Body of pancreas (tissue), 4 donors: ENCODE data around the gene WWOX. TPM values are rescaled to one million over a fixed set of nuclear protein-coding genes. Genes with fewer than 3 reads are reported as not detected.

Source experiments
- ATAC-seq: fragments of 150-250 bp; one replicate; pipeline ENCODE4 v1.9.1; 2016
- DNase-seq, 4 donors: peaks; one replicate each; pipeline ENCODE4 v3.0.0-alpha.2; 2019
- H3K27ac ChIP-seq, 4 donors: fragments of 200-600 bp; sonication (generic); 1 replicate in 3 of 4; 2 replicates in 1 of 4; pipeline versions ENCODE4 v1.5.1 to v1.6.1; 2016 to 2019; ENCODE audit warnings: mild to moderate bottlenecking in 1 of 4, mixed read lengths in 1 of 4, moderate library complexity in 1 of 4
- H3K27me3 ChIP-seq, 2 donors: fragments of 200-600 bp; sonication (generic); one replicate each; pipeline ENCODE4 v1.6.0; 2016; ENCODE audit warnings: mild to moderate bottlenecking in 1 of 2
- H3K36me3 ChIP-seq, 2 donors: fragments of 200-600 bp; sonication (generic); replicated peaks in 1 of 2; 2 replicates each; pipeline ENCODE4 v1.5.1; 2016; ENCODE audit warnings: low read depth in 2 of 2; ENCODE audit not compliant: insufficient read depth in 1 of 2
- H3K4me1 ChIP-seq: fragments of 200-600 bp; sonication (generic); one replicate; pipeline ENCODE4 v1.6.0; 2016
- H3K4me3 ChIP-seq, 2 donors: fragments of 200-600 bp; sonication (generic); 1 replicate in 1 of 2; 2 replicates in 1 of 2; pipeline ENCODE4 v1.5.1; 2016 to 2019
- H3K9me3 ChIP-seq, 3 donors: fragments of 200-600 bp; sonication (generic); 1 replicate in 2 of 3; 2 replicates in 1 of 3; pipeline ENCODE4 v1.5.1; 2016
- POLR2A ChIP-seq, 3 donors: fragments of 450-650 bp; IDR thresholded peaks; one replicate each; pipeline ENCODE4 v1.6.1; 2016; ENCODE audit warnings: antibody characterized with exemption in 3 of 3, mild to moderate bottlenecking in 2 of 3
- WGBS, 2 donors: methylation state at CpG; one replicate each; pipeline ENCODE4 v1.1.5; 2017; 5-methylcytosine and 5-hydroxymethylcytosine counted together
- intact Hi-C: fragments of 100-400 bp; cut with DNase I; formaldehyde crosslinking; loops from one replicate; pipeline ENCODE4 v1.15.1; 2023
- total RNA-seq, 2 donors: library from RNA; depleted of rRNA; stranded (reverse); fragments of >200 nt; gene quantifications; one replicate each; pipeline ENCODE4 v1.1.0, GENCODE V29; 2016
- TF ChIP-seq, protein P1 (sequence below), 7 experiments: fragments of 450-650 bp in 4 of 7; fragments of 200-600 bp in 3 of 7; sonication (generic) in 3 of 7; IDR thresholded peaks; one replicate each; pipeline ENCODE4 v1.5.1; 2016 to 2019; ENCODE audit warnings: antibody characterized with exemption in 7 of 7

Gene WWOX
- total RNA-seq, 2 donors from 2014 or later: 52.7 to 67.2 TPM

DNA sequence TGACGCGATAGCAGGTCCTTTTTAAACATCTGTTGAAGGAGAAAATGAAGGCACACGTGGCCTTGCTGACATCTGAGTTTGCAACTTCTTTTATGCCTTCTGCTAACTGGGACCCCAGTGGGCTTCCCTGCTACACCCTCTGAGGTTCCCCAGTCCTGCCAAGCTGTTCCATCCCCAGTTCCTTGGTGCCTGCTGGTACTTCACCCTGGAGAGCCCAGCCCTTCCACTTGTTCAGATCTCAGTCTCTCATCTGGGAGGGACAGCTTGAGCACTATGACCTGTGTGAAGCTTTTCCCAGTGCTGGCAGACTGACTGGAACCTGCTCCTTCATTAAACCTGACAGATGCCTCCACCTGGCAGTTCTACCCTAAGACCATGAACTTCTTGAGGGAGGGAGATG is 95.5 kb downstream of the WWOX start:
- ATAC-seq (no peak), DNase-seq (no peak)
- Histone ChIP-seq H3K36me3 (no peaks in the 10 kb centered on the region), H3K4me3 (no peak overlapping the region), H3K27me3 (no peaks in the 10 kb centered on the region), H3K27ac (no peak overlapping the region), H3K4me1 (peaks cover 7% of the 10 kb centered on the region), H3K9me3 (no peaks in the 10 kb centered on the region)
- intact Hi-C loops: no loop called here
- TF ChIP-seq POLR2A (IDR thresholded peaks at IDR 0.05): no peak
- TF ChIP-seq, protein P1, sequence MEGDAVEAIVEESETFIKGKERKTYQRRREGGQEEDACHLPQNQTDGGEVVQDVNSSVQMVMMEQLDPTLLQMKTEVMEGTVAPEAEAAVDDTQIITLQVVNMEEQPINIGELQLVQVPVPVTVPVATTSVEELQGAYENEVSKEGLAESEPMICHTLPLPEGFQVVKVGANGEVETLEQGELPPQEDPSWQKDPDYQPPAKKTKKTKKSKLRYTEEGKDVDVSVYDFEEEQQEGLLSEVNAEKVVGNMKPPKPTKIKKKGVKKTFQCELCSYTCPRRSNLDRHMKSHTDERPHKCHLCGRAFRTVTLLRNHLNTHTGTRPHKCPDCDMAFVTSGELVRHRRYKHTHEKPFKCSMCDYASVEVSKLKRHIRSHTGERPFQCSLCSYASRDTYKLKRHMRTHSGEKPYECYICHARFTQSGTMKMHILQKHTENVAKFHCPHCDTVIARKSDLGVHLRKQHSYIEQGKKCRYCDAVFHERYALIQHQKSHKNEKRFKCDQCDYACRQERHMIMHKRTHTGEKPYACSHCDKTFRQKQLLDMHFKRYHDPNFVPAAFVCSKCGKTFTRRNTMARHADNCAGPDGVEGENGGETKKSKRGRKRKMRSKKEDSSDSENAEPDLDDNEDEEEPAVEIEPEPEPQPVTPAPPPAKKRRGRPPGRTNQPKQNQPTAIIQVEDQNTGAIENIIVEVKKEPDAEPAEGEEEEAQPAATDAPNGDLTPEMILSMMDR (IDR thresholded peaks at IDR 0.05): no peak
- WGBS, 2 donors: 90 to 97% methylated on average over 3 of the region's 3 CpGs

GRCh38 chr16:78195797-78196196 is 96.3 kb downstream of the WWOX start:
- DNase-seq: no peak
- 67 to 71% methylated on average over 4 of the region's 4 CpGs for WGBS, 2 donors
- intact Hi-C loops: no loop called here
- no peak overlapping the region for H3K27ac ChIP-seq
- no peaks in the 10 kb centered on the region for H3K36me3 ChIP-seq
- no peaks in the 10 kb centered on the region for H3K9me3 ChIP-seq
- no peaks in the 10 kb centered on the region for H3K27me3 ChIP-seq
- no peak for ATAC-seq
- peaks cover 15% of the 10 kb centered on the region for H3K4me1 ChIP-seq
- H3K4me3 ChIP-seq: no peak overlapping the region
- TF ChIP-seq, protein P1 (IDR thresholded peaks at IDR 0.05): no peak
- no peak for TF ChIP-seq POLR2A (IDR thresholded peaks at IDR 0.05)

DNA sequence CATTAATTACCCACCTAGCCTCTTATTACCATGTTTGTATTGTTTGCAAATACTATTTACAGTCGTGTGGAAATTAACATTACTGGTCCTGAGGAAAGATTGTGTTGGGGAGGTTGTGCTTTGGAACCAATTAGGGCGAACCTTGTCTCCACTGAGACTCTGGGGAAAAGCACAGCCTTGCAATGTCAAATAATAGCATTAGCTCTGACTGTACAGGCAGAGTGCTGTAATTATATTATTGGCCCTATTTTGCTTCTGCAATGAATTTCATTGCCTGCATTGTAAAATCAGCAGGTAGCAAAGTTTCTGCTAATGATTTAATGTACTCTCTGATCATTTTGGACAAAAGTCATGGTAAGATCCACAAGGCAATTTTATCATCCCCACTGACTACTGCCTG is 97.0 kb downstream of the WWOX start:
- Histone ChIP-seq H3K4me3 (no peak overlapping the region), H3K36me3 (no peaks in the 10 kb centered on the region), H3K27me3 (no peaks in the 10 kb centered on the region), H3K4me1 (peaks cover 19% of the 10 kb centered on the region), H3K27ac (no peak overlapping the region), H3K9me3 (no peaks in the 10 kb centered on the region)
- no peak for ATAC-seq
- intact Hi-C loops: no loop called here
- WGBS, 2 donors: 54 to 68% methylated on average over 2 of the region's 2 CpGs
- TF ChIP-seq POLR2A (IDR thresholded peaks at IDR 0.05): no peak
- TF ChIP-seq, protein P1 (IDR thresholded peaks at IDR 0.05): no peak
- no peak for DNase-seq

- Histone ChIP-seq H3K4me3 (no peak overlapping the region), H3K36me3 (no peaks in the 10 kb centered on the region), H3K27me3 (no peaks in the 10 kb centered on the region), H3K9me3 (no peaks in the 10 kb centered on the region), H3K4me1 (peaks cover 19% of the 10 kb centered on the region), H3K27ac (no peak overlapping the region)
- 89 to 94% methylated on average over 5 of the region's 5 CpGs for WGBS, 2 donors
- TF ChIP-seq, protein P1 (IDR thresholded peaks at IDR 0.05): no peak
- no peak for TF ChIP-seq POLR2A (IDR thresholded peaks at IDR 0.05)
- no peak for ATAC-seq
- DNase-seq: no peak
- intact Hi-C loops: no loop called here
Observed at GRCh38 chr16:78198288-78198687, 98.8 kb downstream of the WWOX start.

- Histone ChIP-seq H3K9me3 (no peaks in the 10 kb centered on the region), H3K27ac (no peak overlapping the region), H3K27me3 (no peaks in the 10 kb centered on the region), H3K36me3 (no peaks in the 10 kb centered on the region), H3K4me3 (no peak overlapping the region), H3K4me1 (peaks cover 19% of the 10 kb centered on the region)
- ATAC-seq: no peak
- DNase-seq: no peak
- intact Hi-C loops: no loop called here
- WGBS, 2 donors: 75 to 81% methylated on average over 7 of the region's 7 CpGs
- TF ChIP-seq, protein P1 (IDR thresholded peaks at IDR 0.05): no peak
- TF ChIP-seq POLR2A (IDR thresholded peaks at IDR 0.05): no peak
Observed at GRCh38 chr16:78199325-78200022, 100.0 kb downstream of the WWOX start.
